Esophagus (tissue), 2 donors: Measurements from ENCODE around the gene ACE2. TPM values are rescaled to one million over a fixed set of nuclear protein-coding genes. Genes with fewer than 3 reads are reported as not detected.

ENCODE experiments used
- H3K27ac ChIP-seq, 2 donors: one replicate each; pipeline ENCODE4 v1.5.1; 2013; ENCODE audit warnings: low read depth in 2 of 2, mild to moderate bottlenecking in 2 of 2, inconsistent platforms in 1 of 2, low read length in 1 of 2, moderate library complexity in 1 of 2
- H3K27me3 ChIP-seq, 2 donors: one replicate each; pipeline ENCODE4 v1.6.1; 2013; ENCODE audit warnings: low read length in 2 of 2, control low read depth in 1 of 2, mild to moderate bottlenecking in 1 of 2; ENCODE audit not compliant: insufficient read depth in 2 of 2, control insufficient read depth in 1 of 2
- H3K36me3 ChIP-seq, 2 donors: one replicate each; pipeline ENCODE4 v1.6.1; 2013; ENCODE audit warnings: low read length in 1 of 2; ENCODE audit not compliant: control insufficient read depth in 2 of 2, insufficient read depth in 2 of 2
- H3K4me1 ChIP-seq, 2 donors: one replicate each; pipeline ENCODE4 v1.6.1; 2013; ENCODE audit warnings: low read length in 1 of 2; ENCODE audit not compliant: control insufficient read depth in 2 of 2, insufficient read depth in 2 of 2
- H3K4me3 ChIP-seq, 2 donors: one replicate each; pipeline ENCODE4 v1.5.1; 2013; ENCODE audit warnings: low read length in 2 of 2, mild to moderate bottlenecking in 2 of 2, low read depth in 1 of 2, moderate library complexity in 1 of 2
- H3K9me3 ChIP-seq, 2 donors: one replicate each; pipeline ENCODE4 v1.6.1; 2013; ENCODE audit warnings: mild to moderate bottlenecking in 2 of 2, low read depth in 1 of 2, low read length in 1 of 2, moderate library complexity in 1 of 2; ENCODE audit not compliant: control insufficient read depth in 2 of 2, insufficient read depth in 1 of 2
- WGBS, 2 donors: extraction: QIAGEN DNeasy Blood & Tissue Kit; methylation state at CpG; one replicate each; pipeline ENCODE4 v1.1.7; 2013; 5-methylcytosine and 5-hydroxymethylcytosine counted together
- polyA plus RNA-seq, 2 donors: library from polyadenylated mRNA; stranded (reverse); fragments of 200-250 nt; gene quantifications; one replicate each; pipeline ENCODE4 v1.2.3, GENCODE V29; 2013
- donor health status: healthy with polysubstance abuse.
- donor health status: Bipolar disorder and iron deficiency.

ACE2 gene
- polyA plus RNA-seq, 2 donors = 1.7 to 3.1 TPM

DNA sequence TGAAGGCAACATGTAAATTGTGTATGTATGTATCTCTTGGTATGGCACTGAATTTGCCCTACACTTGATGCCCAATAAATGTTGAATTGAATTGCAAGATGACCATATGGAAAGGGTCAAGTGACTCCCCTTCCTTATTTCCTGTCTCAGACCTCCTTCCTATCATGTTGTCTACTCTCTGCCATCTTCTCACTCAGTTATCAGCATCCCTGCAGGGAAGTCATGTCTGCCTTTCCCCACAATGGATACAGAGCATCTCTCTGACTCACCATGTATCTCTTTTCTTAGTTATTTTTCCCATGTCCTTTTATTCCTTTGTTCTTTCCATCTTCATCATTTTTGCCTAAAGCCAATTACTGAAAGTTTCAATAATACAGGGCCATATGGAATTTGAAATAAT is 77.7 kb downstream of the ACE2 start:
- Histone ChIP-seq H3K4me1 (no peaks in the 10 kb centered on the region), H3K36me3 (no peaks in the 10 kb centered on the region), H3K9me3 (no peaks in the 10 kb centered on the region), H3K27ac (no peak overlapping the region), H3K27me3 (no peaks in the 10 kb centered on the region), H3K4me3 (no peak overlapping the region)

- no peaks in the 10 kb centered on the region for H3K27me3 ChIP-seq
- H3K4me1 ChIP-seq = no peaks in the 10 kb centered on the region
- H3K27ac ChIP-seq = no peak overlapping the region
- no peaks in the 10 kb centered on the region for H3K36me3 ChIP-seq
- H3K4me3 ChIP-seq = no peak overlapping the region
- 52 to 78% methylated on average over 3 of the region's 3 CpGs for WGBS, 2 donors
- H3K9me3 ChIP-seq = no peaks in the 10 kb centered on the region
Observed at GRCh38 chrX:15522464-15522863, 78.3 kb downstream of the ACE2 start.

- Histone ChIP-seq H3K27me3 (no peaks in the 10 kb centered on the region), H3K27ac (no peak overlapping the region), H3K4me3 (no peak overlapping the region), H3K9me3 (no peaks in the 10 kb centered on the region), H3K36me3 (no peaks in the 10 kb centered on the region), H3K4me1 (no peaks in the 10 kb centered on the region)
- WGBS, 2 donors = 23 to 46% methylated on average over 6 of the region's 6 CpGs
Observed at GRCh38 chrX:15515931-15516330, 84.8 kb downstream of the ACE2 start.

DNA sequence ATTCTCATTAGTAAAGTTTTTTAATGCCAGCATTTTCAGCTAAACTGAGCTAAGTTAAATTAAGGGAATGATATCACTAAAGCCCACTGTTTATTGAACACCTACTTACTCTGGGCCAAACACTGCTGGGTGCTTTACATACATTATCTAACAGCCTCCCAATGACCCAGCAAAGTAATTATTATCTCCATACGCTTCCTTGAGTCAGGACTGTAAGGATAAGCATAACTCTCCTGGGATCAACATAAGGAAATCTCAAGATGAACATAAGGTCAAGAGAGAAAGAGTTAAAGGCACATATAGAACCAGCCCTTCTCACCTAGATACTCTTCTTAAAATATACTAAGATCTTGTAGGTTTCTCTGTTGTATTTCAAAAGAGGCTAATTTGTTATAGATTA is 86.5 kb downstream of the ACE2 start:
- Histone ChIP-seq H3K4me3 (no peak overlapping the region), H3K9me3 (no peaks in the 10 kb centered on the region), H3K4me1 (no peaks in the 10 kb centered on the region), H3K36me3 (no peaks in the 10 kb centered on the region), H3K27me3 (peaks cover 0 to 3% of the 10 kb centered on the region in 2 donors), H3K27ac (no peak overlapping the region)
- WGBS, 2 donors = 77 to 85% methylated on average over 1 of the region's 1 CpG

- no peak overlapping the region for H3K27ac ChIP-seq
- no peaks in the 10 kb centered on the region for H3K36me3 ChIP-seq
- no peaks in the 10 kb centered on the region for H3K4me1 ChIP-seq
- peaks cover 0 to 3% of the 10 kb centered on the region in 2 donors for H3K27me3 ChIP-seq
- H3K4me3 ChIP-seq = no peak overlapping the region
- 64 to 73% methylated on average over 4 of the region's 4 CpGs for whole genome bisulfite sequencing, 2 donors
- no peaks in the 10 kb centered on the region for H3K9me3 ChIP-seq
Observed at GRCh38 chrX:15512401-15512965, 88.3 kb downstream of the ACE2 start.

DNA sequence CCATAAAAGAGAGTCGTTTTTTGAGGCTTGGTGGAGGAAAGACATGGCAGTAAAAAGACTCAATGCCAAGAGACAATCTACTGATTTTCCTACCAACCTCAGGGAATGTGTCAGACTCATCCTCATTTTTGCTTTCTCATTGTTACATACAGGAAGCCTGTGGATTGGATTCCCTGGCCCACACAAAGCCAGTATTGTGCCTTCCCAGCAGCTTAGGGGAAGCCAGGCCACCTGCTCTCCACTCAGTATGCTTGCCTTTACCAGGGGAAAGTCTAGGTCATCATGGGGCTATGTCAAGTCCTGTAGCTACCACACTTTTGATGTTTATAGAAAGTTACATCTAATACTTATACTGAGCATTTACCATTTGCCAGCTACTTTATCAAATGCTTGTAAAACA is 89.2 kb downstream of the ACE2 start:
- Histone ChIP-seq H3K4me3 (no peak overlapping the region), H3K36me3 (no peaks in the 10 kb centered on the region), H3K27me3 (peaks cover 0 to 3% of the 10 kb centered on the region in 2 donors), H3K4me1 (no peaks in the 10 kb centered on the region), H3K27ac (no peak overlapping the region), H3K9me3 (no peaks in the 10 kb centered on the region)
- WGBS, 2 donors = 28 to 52% methylated on average over 1 of the region's 1 CpG

Other genes with a start within 250 kb of the ACE2 start
- under 1 TPM; 0.56 to 0.57 TPM for gene VEGFD, start 216.5 kb downstream of the ACE2 start, polyA plus RNA-seq
- gene PIR, start 107.6 kb downstream of the ACE2 start, polyA plus RNA-seq = 10 to 100 TPM; 17.0 to 38.1 TPM
- under 1 TPM; 0.22 to 0.33 TPM for gene BMX, start 100.2 kb downstream of the ACE2 start, polyA plus RNA-seq
- gene CLTRN, start 63.8 kb upstream of the ACE2 start, polyA plus RNA-seq = under 1 TPM; 0.38 to 0.49 TPM
- 1 to 10 TPM; 1.5 to 1.6 TPM for gene CA5B, start 137.3 kb upstream of the ACE2 start, polyA plus RNA-seq
- 10 to 100 TPM; 11.5 to 11.9 TPM for gene ZRSR2, start 189.5 kb upstream of the ACE2 start, polyA plus RNA-seq